Esophagus squamous epithelium (tissue), 4 donors: ENCODE measurements around the gene PRSS57.

ENCODE experiments used
- CTCF ChIP-seq, 6 experiments: fragments of 450-650 bp in 4 of 6; fragments of 200-600 bp in 2 of 6; sonication (generic) in 2 of 6; IDR thresholded peaks; one replicate each; pipeline ENCODE4 v1.5.1; 2016 to 2019; ENCODE audit warnings: antibody characterized with exemption in 6 of 6, mild to moderate bottlenecking in 4 of 6, moderate library complexity in 4 of 6
- POLR2A ChIP-seq, 4 donors: fragments of 450-650 bp; IDR thresholded peaks; one replicate each; pipeline ENCODE4 v1.6.1; 2017; ENCODE audit warnings: antibody characterized with exemption in 4 of 4, mild to moderate bottlenecking in 4 of 4, moderate library complexity in 3 of 4

- peak; percentile 14 to 58 (median 49) for TF ChIP-seq CTCF (IDR thresholded peaks at IDR 0.05)
- TF ChIP-seq POLR2A (IDR thresholded peaks at IDR 0.05) = peak in 2 of 4 donors; percentile 92 to 93
These were observed 14.8 kb downstream of the PRSS57 start for GRCh38 chr19:680287-681028.
